ENCODE data around the gene ZNF516. TPM values are rescaled to one million over a fixed set of nuclear protein-coding genes. Genes with fewer than 3 reads are reported as not detected.

ZNF516 gene
- total RNA-seq, 1 donor from 2014 or later = 11.5 TPM

DNA sequence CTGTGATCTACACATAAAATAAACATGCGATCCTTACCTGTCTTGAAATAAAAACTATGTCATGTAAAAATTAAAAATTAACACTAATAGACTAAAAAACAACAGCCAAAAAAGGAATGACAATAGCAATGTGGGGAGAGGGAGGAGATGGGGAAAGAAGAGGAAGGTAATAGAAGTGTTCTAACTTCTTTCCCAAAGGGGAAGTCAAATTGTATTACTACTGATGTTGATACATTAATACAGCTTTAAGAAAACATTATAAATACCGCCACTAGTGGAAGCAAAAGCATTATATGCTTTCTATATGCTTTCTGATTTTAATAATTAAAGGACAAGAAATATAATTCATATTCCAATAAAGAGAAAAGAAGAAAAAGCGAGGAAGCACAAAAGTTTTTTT, 22.2 kb downstream of the ZNF516 start:
- no peaks in the 10 kb centered on the region for H3K36me3 ChIP-seq
- no peak overlapping the region for H3K4me3 ChIP-seq
- no peak overlapping the region for H3K27ac ChIP-seq (replicated peaks)
- TF ChIP-seq CTCF (IDR thresholded peaks at IDR 0.05; ENCODE audit: borderline replicate concordance) = no peak
- no peaks in the 10 kb centered on the region for H3K27me3 ChIP-seq (ENCODE audit: low read depth)
- no peaks in the 10 kb centered on the region for H3K9me3 ChIP-seq (replicated peaks)
- no peak for DNase-seq
- H3K4me1 ChIP-seq = peaks cover 55% of the 10 kb centered on the region
- intact Hi-C loops (cut with micrococcal nuclease) = no loop called here

DNA sequence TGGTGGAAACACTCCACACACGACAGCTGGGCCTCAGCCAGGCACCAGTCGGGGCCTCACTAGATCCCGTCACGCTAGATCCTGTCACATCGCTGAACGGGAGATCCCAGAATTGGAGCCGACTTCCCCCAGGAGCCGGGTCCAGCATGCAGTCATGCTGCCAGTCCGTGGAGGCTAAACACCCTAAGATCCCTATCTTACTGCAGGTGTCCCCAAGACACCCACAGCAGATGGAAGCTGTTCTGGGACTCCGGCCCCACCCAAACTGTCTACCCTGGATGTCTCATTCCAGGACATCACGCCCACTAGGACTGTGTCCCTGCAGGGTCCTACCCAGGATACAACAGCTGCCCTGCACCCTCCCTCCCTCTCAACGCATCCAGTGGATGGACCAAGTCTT, 23.4 kb downstream of the ZNF516 start:
- Histone ChIP-seq H3K4me3 (no peak overlapping the region), H3K27me3 (ENCODE audit: low read depth) (no peaks in the 10 kb centered on the region), H3K27ac (replicated peaks) (no peak overlapping the region), H3K4me1 (peaks cover 55% of the 10 kb centered on the region), H3K9me3 (replicated peaks) (no peaks in the 10 kb centered on the region), H3K36me3 (no peaks in the 10 kb centered on the region)
- no peak for TF ChIP-seq CTCF (IDR thresholded peaks at IDR 0.05; ENCODE audit: borderline replicate concordance)
- DNase-seq = no peak
- intact Hi-C loops (cut with micrococcal nuclease) = no loop called here

- Histone ChIP-seq H3K4me1 (peaks cover 40% of the 10 kb centered on the region), H3K27ac (replicated peaks) (no peak overlapping the region), H3K36me3 (no peaks in the 10 kb centered on the region), H3K9me3 (replicated peaks) (no peaks in the 10 kb centered on the region), H3K4me3 (peak overlapping the region; percentile 34), H3K27me3 (ENCODE audit: low read depth) (no peaks in the 10 kb centered on the region)
- no peak for TF ChIP-seq CTCF (IDR thresholded peaks at IDR 0.05; ENCODE audit: borderline replicate concordance)
- DNase-seq = no peak
- intact Hi-C loops (cut with micrococcal nuclease) = no loop called here
Observed at GRCh38 chr18:76468345-76469304, 26.4 kb downstream of the ZNF516 start.

DNA sequence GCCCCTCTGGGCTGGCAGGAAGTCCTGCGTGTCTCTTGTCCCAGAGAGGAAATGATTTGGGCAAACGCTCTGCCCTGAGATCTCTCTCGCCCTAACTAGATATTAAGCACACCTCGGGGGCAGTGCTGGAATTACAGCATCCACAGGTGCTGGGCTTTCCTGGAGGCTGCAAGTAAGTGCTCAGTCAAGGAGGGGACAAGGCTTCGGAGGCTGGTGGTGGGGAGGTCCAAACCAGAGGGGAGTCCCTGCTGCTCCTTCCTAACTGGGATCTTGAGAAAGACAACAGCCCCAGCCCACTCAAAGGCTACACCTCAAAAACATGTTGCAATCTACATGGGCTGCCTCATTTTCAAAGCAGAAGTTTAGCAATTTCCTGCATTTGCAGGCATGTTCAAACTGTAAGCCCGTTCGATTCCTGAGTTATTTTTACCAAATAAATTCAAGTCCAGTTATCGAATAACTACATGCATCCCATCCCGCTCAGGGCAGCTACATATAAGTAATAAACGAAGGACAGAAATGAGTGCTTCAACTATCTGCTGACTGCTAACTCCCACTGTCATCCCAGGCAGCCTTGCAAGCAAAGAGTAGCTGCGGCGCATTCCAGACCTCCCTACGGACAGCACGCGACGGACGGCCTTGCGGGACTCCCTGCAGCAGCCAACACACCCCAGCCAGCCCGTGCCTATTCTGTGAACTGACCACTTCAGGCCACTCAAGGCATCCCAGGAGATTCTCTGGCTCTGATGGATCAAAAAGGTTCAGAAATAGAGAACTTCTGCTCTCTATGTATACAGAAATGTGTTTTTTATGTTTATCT, 27.5 kb downstream of the ZNF516 start:
- Histone ChIP-seq H3K27ac (replicated peaks) (no peak overlapping the region), H3K4me3 (peak overlapping the region; percentile 34), H3K36me3 (no peaks in the 10 kb centered on the region), H3K27me3 (ENCODE audit: low read depth) (no peaks in the 10 kb centered on the region), H3K9me3 (replicated peaks) (no peaks in the 10 kb centered on the region), H3K4me1 (peaks cover 40% of the 10 kb centered on the region)
- intact Hi-C loops (cut with micrococcal nuclease) = no loop called here
- DNase-seq = no peak
- TF ChIP-seq CTCF (IDR thresholded peaks at IDR 0.05; ENCODE audit: borderline replicate concordance) = no peak

- intact Hi-C loops (cut with micrococcal nuclease) = no loop called here
- no peaks in the 10 kb centered on the region for H3K27me3 ChIP-seq (ENCODE audit: low read depth)
- no peak for DNase-seq
- peaks cover 40% of the 10 kb centered on the region for H3K4me1 ChIP-seq
- H3K4me3 ChIP-seq = no peak overlapping the region
- no peaks in the 10 kb centered on the region for H3K9me3 ChIP-seq (replicated peaks)
- H3K36me3 ChIP-seq = peaks cover 4% of the 10 kb centered on the region
- no peak for TF ChIP-seq CTCF (IDR thresholded peaks at IDR 0.05; ENCODE audit: borderline replicate concordance)
- no peak overlapping the region for H3K27ac ChIP-seq (replicated peaks)
Observed at GRCh38 chr18:76466410-76466991, 28.5 kb downstream of the ZNF516 start.
